Mesenchymal stem cell (in vitro differentiated cells and primary cell): ENCODE data around the gene SNRNP35.
"Not testable (repeated sequence)": the region's sequence is repeated elsewhere in the genome, so short reads cannot be mapped to it uniquely, and the experiment has no call there.

Experiments
- DNase-seq: peaks from one replicate; pipeline ENCODE4 v3.0.0-alpha.2; 2013
- H2AFZ ChIP-seq: one replicate; pipeline ENCODE4 v1.6.1; 2013; ENCODE audit warnings: low read depth, mild to moderate bottlenecking, control low read depth, inconsistent platforms, low read length, moderate library complexity
- H2AK5ac ChIP-seq: 2 replicates; pipeline ENCODE4 v1.6.1; 2013; ENCODE audit warnings: low read length, moderate library complexity, mild to moderate bottlenecking, inconsistent platforms; ENCODE audit not compliant: severe bottlenecking
- H2BK120ac ChIP-seq: one replicate; pipeline ENCODE4 v1.6.1; 2013; ENCODE audit warnings: low read depth, mild to moderate bottlenecking, inconsistent platforms, low read length, moderate library complexity
- H2BK12ac ChIP-seq, 2 experiments: one replicate each; pipeline ENCODE4 v1.6.1; 2013; ENCODE audit warnings: inconsistent platforms in 2 of 2, low read length in 2 of 2, mild to moderate bottlenecking in 2 of 2, moderate library complexity in 2 of 2, control low read depth in 1 of 2
- H2BK15ac ChIP-seq: one replicate; pipeline ENCODE4 v1.6.1; 2013; ENCODE audit warnings: mild to moderate bottlenecking, low read depth, inconsistent platforms; ENCODE audit not compliant: poor library complexity, severe bottlenecking
- H2BK5ac ChIP-seq: 2 replicates; pipeline ENCODE4 v1.6.1; 2013; ENCODE audit warnings: low read depth, mild to moderate bottlenecking, low read length, control low read depth, inconsistent platforms; ENCODE audit not compliant: poor library complexity, severe bottlenecking
- H3K14ac ChIP-seq, 2 experiments: one replicate each; pipeline ENCODE4 v1.6.1; 2013; ENCODE audit warnings: inconsistent platforms in 2 of 2, low read length in 2 of 2, control low read depth in 1 of 2, mild to moderate bottlenecking in 1 of 2, moderate library complexity in 1 of 2
- H3K18ac ChIP-seq, 2 experiments: one replicate each; pipeline ENCODE4 v1.6.1; 2013; ENCODE audit warnings: inconsistent platforms in 2 of 2, low read length in 2 of 2, control low read depth in 1 of 2, low read depth in 1 of 2, mild to moderate bottlenecking in 1 of 2
- H3K23ac ChIP-seq, 2 experiments: one replicate each; pipeline ENCODE4 v1.6.1; 2013; ENCODE audit warnings: inconsistent platforms in 2 of 2, low read length in 2 of 2, mild to moderate bottlenecking in 2 of 2, moderate library complexity in 2 of 2, control low read depth in 1 of 2
- H3K27ac ChIP-seq: 2 replicates; pipeline ENCODE4 v1.5.1; 2013; ENCODE audit warnings: mild to moderate bottlenecking, moderate library complexity, low read length, control low read depth, inconsistent platforms; ENCODE audit not compliant: poor library complexity, severe bottlenecking
- H3K27me3 ChIP-seq, 2 experiments: 2 replicates each; pipeline versions ENCODE4 v1.6.1 to v1.7.0; 2013; ENCODE audit warnings: low read length in 2 of 2, mild to moderate bottlenecking in 2 of 2, moderate library complexity in 2 of 2, control low read depth in 1 of 2, inconsistent platforms in 1 of 2; ENCODE audit not compliant: control insufficient read depth in 1 of 2, insufficient read depth in 1 of 2
- H3K36me3 ChIP-seq, 2 experiments: 2 replicates each; pipeline versions ENCODE4 v1.6.1 to v1.7.0; 2013; ENCODE audit warnings: low read length in 2 of 2, control low read depth in 1 of 2, inconsistent platforms in 1 of 2, low read depth in 1 of 2, mild to moderate bottlenecking in 1 of 2; ENCODE audit not compliant: insufficient read depth in 2 of 2, control insufficient read depth in 1 of 2
- H3K4ac ChIP-seq, 2 experiments: one replicate each; pipeline ENCODE4 v1.6.1; 2013; ENCODE audit warnings: inconsistent platforms in 2 of 2, low read length in 2 of 2, mild to moderate bottlenecking in 2 of 2, moderate library complexity in 2 of 2, control low read depth in 1 of 2, low read depth in 1 of 2
- H3K4me1 ChIP-seq: 2 replicates; pipeline ENCODE4 v1.6.1; 2013; ENCODE audit warnings: low read depth, low read length, control low read depth; ENCODE audit not compliant: control insufficient read depth, insufficient read depth
- H3K4me2 ChIP-seq: 2 replicates; pipeline ENCODE4 v1.6.1; 2013; ENCODE audit warnings: low read length, mild to moderate bottlenecking, inconsistent platforms; ENCODE audit not compliant: poor library complexity, severe bottlenecking
- H3K4me3 ChIP-seq, 2 experiments: 2 replicates each; pipeline versions ENCODE4 v1.5.1 to v1.7.0; 2013; ENCODE audit warnings: low read length in 2 of 2, mild to moderate bottlenecking in 2 of 2, control low read depth in 1 of 2, low read depth in 1 of 2; ENCODE audit not compliant: insufficient read depth in 1 of 2
- H3K79me1 ChIP-seq: replicated peaks from 2 replicates; pipeline ENCODE4 v1.6.1; 2013; ENCODE audit warnings: mild to moderate bottlenecking, control low read depth, low read length, inconsistent platforms; ENCODE audit not compliant: poor library complexity, severe bottlenecking
- H3K9ac ChIP-seq: 2 replicates; pipeline ENCODE4 v1.7.0; 2013; ENCODE audit warnings: mild to moderate bottlenecking, low read length, moderate library complexity
- H3K9me3 ChIP-seq: 2 replicates; pipeline ENCODE4 v1.7.0; 2013; ENCODE audit warnings: mild to moderate bottlenecking, low read length; ENCODE audit not compliant: control insufficient read depth
- H4K8ac ChIP-seq: one replicate; pipeline ENCODE4 v1.6.1; 2013; ENCODE audit warnings: inconsistent platforms, mild to moderate bottlenecking, low read length, moderate library complexity
- H4K91ac ChIP-seq: one replicate; pipeline ENCODE4 v1.6.1; 2013; ENCODE audit warnings: mild to moderate bottlenecking, low read length, inconsistent platforms
- WGBS: methylation state at CpG from one replicate; pipeline ENCODE4 v1.1.7; 2013; ENCODE audit warnings: mixed read lengths; 5-methylcytosine and 5-hydroxymethylcytosine counted together

The SNRNP35 gene

DNA sequence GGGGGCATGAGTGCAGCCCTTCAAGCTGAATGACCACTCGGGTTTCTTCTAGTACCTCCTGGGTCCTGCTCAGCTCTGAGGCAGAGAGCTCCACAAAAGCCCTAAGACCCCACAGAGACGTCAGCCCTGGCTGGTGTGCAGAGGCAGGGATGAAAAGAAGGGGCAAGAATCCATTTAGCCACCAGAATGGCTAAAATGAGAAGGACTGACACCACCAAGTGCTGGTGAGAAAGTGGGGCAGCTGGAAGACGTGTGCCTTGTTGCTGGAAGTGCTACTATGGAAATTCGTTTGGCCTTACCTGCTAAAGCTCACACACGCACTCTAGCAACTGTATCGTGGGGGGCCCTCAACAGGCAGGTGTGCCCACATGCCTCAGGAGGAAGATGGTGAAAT lies 48.9 kb downstream of the SNRNP35 start:
- Histone ChIP-seq H3K4me3 (no peak overlapping the region), H3K14ac (no peak overlapping the region), H3K27me3 (no peaks in the 10 kb centered on the region), H2AK5ac (no peak overlapping the region), H2BK120ac (no peak overlapping the region), H2BK12ac (no peak overlapping the region), H2AFZ (no peak overlapping the region), H2BK5ac (no peak overlapping the region), H3K9ac (no peak overlapping the region), H3K18ac (no peak overlapping the region), H2BK15ac (no peak overlapping the region), H3K4me2 (no peak overlapping the region), H3K36me3 (peaks cover 39 to 42% of the 10 kb centered on the region in 2 experiments), H3K79me1 (peaks cover 33% of the 10 kb centered on the region), H4K8ac (no peak overlapping the region), H3K27ac (no peak overlapping the region), H3K4me1 (peaks cover 3% of the 10 kb centered on the region), H3K4ac (no peak overlapping the region), H3K9me3 (no peaks in the 10 kb centered on the region), H4K91ac (no peak overlapping the region), H3K23ac (no peak overlapping the region)
- DNase-seq: no peak
- WGBS: 94% methylated on average over 6 of the region's 6 CpGs

DNA sequence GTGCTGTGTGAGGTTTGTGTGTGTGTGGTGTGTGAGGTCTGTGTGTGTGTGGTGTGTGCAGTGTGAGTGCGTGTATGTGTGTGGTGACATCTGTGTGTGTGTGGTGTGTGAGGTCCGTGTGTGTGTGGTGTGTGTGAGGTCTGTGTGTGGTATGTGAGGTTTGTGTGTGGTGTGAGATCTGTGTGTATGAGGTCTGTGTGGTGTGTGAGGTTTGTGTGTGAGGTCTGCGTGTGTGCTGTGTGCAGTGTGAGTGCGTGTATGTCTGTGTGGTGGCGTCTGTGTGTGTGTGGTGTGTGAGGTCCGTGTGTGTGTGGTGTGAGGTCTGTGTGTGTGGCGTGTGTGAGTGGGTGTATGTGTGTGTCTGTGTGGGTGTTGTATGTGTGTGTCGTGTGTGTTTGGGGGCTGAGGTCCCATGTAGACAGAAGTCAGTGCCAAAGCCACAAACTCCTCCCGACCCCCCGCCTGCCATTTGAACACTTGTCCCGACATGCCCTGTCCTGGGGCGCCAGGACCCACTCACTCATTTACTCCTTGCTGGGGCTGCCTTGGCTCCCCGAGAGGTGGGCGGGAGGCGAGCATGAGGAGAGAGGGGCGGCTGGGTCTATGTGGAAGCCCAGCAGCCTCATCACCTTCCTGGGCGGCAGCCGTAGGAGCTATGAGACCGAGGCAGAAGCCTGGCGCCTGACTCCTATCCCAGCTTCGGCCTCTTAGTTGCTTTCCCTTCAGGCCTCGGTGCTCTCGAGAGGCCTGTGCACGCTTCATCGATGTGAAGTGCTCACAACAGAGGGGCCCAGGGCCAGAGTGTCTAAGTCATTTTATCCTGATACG lies 55.1 kb downstream of the SNRNP35 start:
- H3K4me2 ChIP-seq: no peak overlapping the region
- H2BK5ac ChIP-seq: no peak overlapping the region
- no peak overlapping the region for H3K9ac ChIP-seq
- H3K27ac ChIP-seq: peak overlapping the region; percentile 7
- no peak overlapping the region for H4K8ac ChIP-seq
- H2BK12ac ChIP-seq: peak overlapping the region; percentile 29 to 56
- no peak overlapping the region for H2AFZ ChIP-seq
- H2AK5ac ChIP-seq: no peak overlapping the region
- peaks cover 21% of the 10 kb centered on the region for H3K4me1 ChIP-seq
- no peak overlapping the region for H3K4ac ChIP-seq
- DNase-seq: no peak
- H3K36me3 ChIP-seq: peaks cover 57 to 63% of the 10 kb centered on the region in 2 experiments
- no peaks in the 10 kb centered on the region for H3K9me3 ChIP-seq
- 91% methylated on average over 25 of the region's 26 CpGs for whole genome bisulfite sequencing
- H3K79me1 ChIP-seq: peaks cover 19% of the 10 kb centered on the region
- H4K91ac ChIP-seq: no peak overlapping the region
- H3K23ac ChIP-seq: no peak overlapping the region
- peak overlapping the region in 1 of 2 experiments; percentile 35 for H3K18ac ChIP-seq
- H3K27me3 ChIP-seq: no peaks in the 10 kb centered on the region
- H3K4me3 ChIP-seq: no peak overlapping the region
- no peak overlapping the region for H2BK15ac ChIP-seq
- no peak overlapping the region for H2BK120ac ChIP-seq
- peak overlapping the region in 1 of 2 experiments; percentile 14 for H3K14ac ChIP-seq

- Histone ChIP-seq H3K18ac (no peak overlapping the region), H2BK15ac (no peak overlapping the region), H3K27ac (no peak overlapping the region), H2AK5ac (no peak overlapping the region), H3K79me1 (peaks cover 20% of the 10 kb centered on the region), H3K27me3 (no peaks in the 10 kb centered on the region), H4K8ac (no peak overlapping the region), H3K4me1 (peaks cover 25% of the 10 kb centered on the region), H3K36me3 (peaks cover 59 to 69% of the 10 kb centered on the region in 2 experiments), H3K4me3 (no peak overlapping the region), H3K4ac (no peak overlapping the region), H3K14ac (no peak overlapping the region), H3K23ac (no peak overlapping the region), H2BK120ac (no peak overlapping the region), H2BK12ac (no peak overlapping the region), H2BK5ac (no peak overlapping the region), H3K9ac (no peak overlapping the region), H2AFZ (no peak overlapping the region), H3K4me2 (no peak overlapping the region), H3K9me3 (no peaks in the 10 kb centered on the region), H4K91ac (no peak overlapping the region)
- 94% methylated on average over 13 of the region's 13 CpGs for WGBS
- DNase-seq: no peak
Measured at GRCh38 chr12:123513805-123514204, 55.9 kb downstream of the SNRNP35 start.

DNA sequence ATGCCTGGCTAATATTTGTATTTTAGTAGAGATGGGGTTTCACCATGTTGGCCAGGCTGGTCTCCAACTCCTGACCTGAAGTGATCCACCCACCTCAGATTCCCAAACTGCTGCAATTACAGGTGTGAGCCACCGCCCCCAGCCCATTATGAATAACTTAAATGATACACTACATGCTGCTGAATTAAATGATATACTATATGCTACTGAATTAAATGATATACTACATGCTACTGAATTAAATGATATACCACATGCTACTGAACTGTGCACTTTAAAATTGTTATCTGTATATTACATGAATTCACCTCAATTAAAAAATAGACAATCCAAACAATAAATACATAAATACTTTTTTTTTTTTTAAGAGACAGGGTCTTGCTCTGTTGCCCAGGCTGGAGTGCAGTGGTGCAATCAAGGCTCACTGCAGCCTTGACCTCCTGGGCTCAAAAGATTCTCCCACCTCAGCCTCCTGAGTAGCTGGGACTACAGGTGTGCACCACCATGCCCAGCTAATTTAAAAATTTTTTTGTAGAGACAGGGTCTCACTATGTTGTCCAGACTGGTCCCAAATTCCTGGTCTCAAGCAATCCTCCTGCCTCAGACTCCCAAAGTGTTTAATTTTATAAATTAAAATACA lies 56.8 kb downstream of the SNRNP35 start:
- Histone ChIP-seq H3K4me1 (peaks cover 30% of the 10 kb centered on the region), H3K79me1 (peaks cover 17% of the 10 kb centered on the region), H3K36me3 (peaks cover 56 to 74% of the 10 kb centered on the region in 2 experiments)
- not testable (repeated sequence) for H2AK5ac ChIP-seq, H2BK12ac ChIP-seq, H4K8ac ChIP-seq, H3K23ac ChIP-seq, H4K91ac ChIP-seq, H2AFZ ChIP-seq, H3K18ac ChIP-seq, H2BK15ac ChIP-seq, H3K4ac ChIP-seq, H3K27ac ChIP-seq, H3K4me2 ChIP-seq, H3K14ac ChIP-seq, H3K27me3 ChIP-seq, DNase-seq, H3K4me3 ChIP-seq, H3K9me3 ChIP-seq, H2BK5ac ChIP-seq, H2BK120ac ChIP-seq, H3K9ac ChIP-seq
- no CpG with 5 or more reads among the region's 1 CpG for WGBS
